DND-41 (cell line): ENCODE data around the gene MIDN.

Experiments used
- EZH2 ChIP-seq: IDR thresholded peaks from 3 replicates; pipeline ENCODE4 v1.6.1; 2012; ENCODE audit warnings: borderline replicate concordance, low read depth, mild to moderate bottlenecking, moderate library complexity, low read length, inconsistent platforms; ENCODE audit not compliant: severe bottlenecking
- TF ChIP-seq, protein P1 (sequence below): IDR thresholded peaks from 2 replicates; pipeline ENCODE4 v1.5.1; 2012; ENCODE audit warnings: borderline replicate concordance, low read length, moderate library complexity, mild to moderate bottlenecking; ENCODE audit not compliant: poor library complexity, severe bottlenecking; ENCODE audit errors: extremely low read depth

DNA sequence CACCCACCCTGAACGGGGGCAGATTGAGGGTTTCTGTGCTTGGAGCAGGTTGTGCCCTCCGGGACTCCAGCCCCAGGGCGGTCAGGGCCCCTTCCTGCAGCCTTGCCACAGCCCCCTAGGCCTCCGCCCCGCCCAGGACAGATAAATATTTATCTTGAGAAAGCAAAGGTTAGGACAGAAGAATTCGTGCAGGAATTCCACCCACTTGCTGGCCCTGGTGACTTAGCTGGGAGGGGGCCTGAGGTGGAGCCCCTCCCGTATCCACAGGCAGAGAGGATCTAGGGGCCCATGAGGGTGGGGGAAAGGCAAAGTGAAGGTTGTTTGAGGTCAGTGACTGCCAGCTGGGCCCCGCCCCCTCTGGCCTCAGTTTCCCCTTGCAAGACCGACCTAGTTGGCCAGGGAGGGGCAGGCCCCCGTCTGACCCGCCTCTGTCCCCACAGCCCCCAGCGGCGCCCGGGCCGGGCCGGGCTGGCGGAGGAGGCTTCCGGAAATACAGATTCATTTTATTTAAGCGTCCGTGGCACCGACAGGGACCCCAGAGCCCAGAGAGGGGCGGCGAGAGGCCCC, 5.2 kb downstream of the MIDN start:
- TF ChIP-seq, protein P1, sequence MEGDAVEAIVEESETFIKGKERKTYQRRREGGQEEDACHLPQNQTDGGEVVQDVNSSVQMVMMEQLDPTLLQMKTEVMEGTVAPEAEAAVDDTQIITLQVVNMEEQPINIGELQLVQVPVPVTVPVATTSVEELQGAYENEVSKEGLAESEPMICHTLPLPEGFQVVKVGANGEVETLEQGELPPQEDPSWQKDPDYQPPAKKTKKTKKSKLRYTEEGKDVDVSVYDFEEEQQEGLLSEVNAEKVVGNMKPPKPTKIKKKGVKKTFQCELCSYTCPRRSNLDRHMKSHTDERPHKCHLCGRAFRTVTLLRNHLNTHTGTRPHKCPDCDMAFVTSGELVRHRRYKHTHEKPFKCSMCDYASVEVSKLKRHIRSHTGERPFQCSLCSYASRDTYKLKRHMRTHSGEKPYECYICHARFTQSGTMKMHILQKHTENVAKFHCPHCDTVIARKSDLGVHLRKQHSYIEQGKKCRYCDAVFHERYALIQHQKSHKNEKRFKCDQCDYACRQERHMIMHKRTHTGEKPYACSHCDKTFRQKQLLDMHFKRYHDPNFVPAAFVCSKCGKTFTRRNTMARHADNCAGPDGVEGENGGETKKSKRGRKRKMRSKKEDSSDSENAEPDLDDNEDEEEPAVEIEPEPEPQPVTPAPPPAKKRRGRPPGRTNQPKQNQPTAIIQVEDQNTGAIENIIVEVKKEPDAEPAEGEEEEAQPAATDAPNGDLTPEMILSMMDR = no peak
- no peak for TF ChIP-seq EZH2
